Measurements from ENCODE around the gene AFF4. TPM values are rescaled to one million over a fixed set of nuclear protein-coding genes. Genes with fewer than 3 reads are reported as not detected.

AFF4 gene
- total RNA-seq, 4 donors from 2014 or later = 36.7 to 153 (median 67.5) TPM

GRCh38 chr5:132886064-132886823 lies 77.2 kb downstream of the AFF4 start:
- Histone ChIP-seq H3K4me3 (no peak overlapping the region), H3K9me3 (no peaks in the 10 kb centered on the region), H3K36me3 (peaks cover 0 to 87% of the 10 kb centered on the region in 2 donors), H3K4me1 (no peaks in the 10 kb centered on the region), H3K27ac (no peak overlapping the region), H3K27me3 (no peaks in the 10 kb centered on the region)
- no peak for DNase-seq
- no peak for ATAC-seq
- TF ChIP-seq POLR2A (IDR thresholded peaks at IDR 0.05) = no peak
- no peak for TF ChIP-seq CTCF (IDR thresholded peaks at IDR 0.05 in 4 of 5, conservative IDR thresholded peaks at IDR 0.05 in 1 of 5)
- intact Hi-C loops (cut with DNase I; ENCODE audit: low total_unique reads) (no loop called here), in situ Hi-C loops (cut with MboI; ENCODE audit: low sequenced_read_pairs in 4 of 4) (no loop called here)

GRCh38 chr5:132884548-132884947 lies 78.9 kb downstream of the AFF4 start:
- in situ Hi-C loops (cut with MboI; ENCODE audit: low sequenced_read_pairs in 4 of 4) = no loop called here
- no peak for ATAC-seq
- Histone ChIP-seq H3K4me3 (no peak overlapping the region), H3K27me3 (no peaks in the 10 kb centered on the region), H3K27ac (no peak overlapping the region), H3K4me1 (no peaks in the 10 kb centered on the region), H3K36me3 (peaks cover 0 to 87% of the 10 kb centered on the region in 2 donors), H3K9me3 (no peaks in the 10 kb centered on the region)
- intact Hi-C loops (cut with DNase I; ENCODE audit: low total_unique reads) = no loop called here
- TF ChIP-seq POLR2A (IDR thresholded peaks at IDR 0.05) (no peak), CTCF (IDR thresholded peaks at IDR 0.05 in 4 of 5, conservative IDR thresholded peaks at IDR 0.05 in 1 of 5) (no peak)
- no peak for DNase-seq

- no peak overlapping the region for H3K27ac ChIP-seq
- ATAC-seq = peak; percentile 39 to 90
- no peak for TF ChIP-seq POLR2A (IDR thresholded peaks at IDR 0.05)
- peak; percentile 33 to 66 (median 46) for TF ChIP-seq CTCF (IDR thresholded peaks at IDR 0.05 in 4 of 5, conservative IDR thresholded peaks at IDR 0.05 in 1 of 5)
- intact Hi-C loops (cut with DNase I; ENCODE audit: low total_unique reads) = loop anchor here (2.0 kb wide), 1 partner anchor 53 kb away; the partner anchor contains the start of gene SHROOM1
- H3K27me3 ChIP-seq = no peaks in the 10 kb centered on the region
- in situ Hi-C loops (cut with MboI; ENCODE audit: low sequenced_read_pairs in 4 of 4) = no loop called here
- no peaks in the 10 kb centered on the region for H3K9me3 ChIP-seq
- peaks cover 5 to 6% of the 10 kb centered on the region in 2 donors for H3K4me1 ChIP-seq
- H3K4me3 ChIP-seq = no peak overlapping the region
- peak in 1 of 2 donors; percentile 44 for DNase-seq
- H3K36me3 ChIP-seq = peaks cover 0 to 80% of the 10 kb centered on the region in 2 donors
Observed at GRCh38 chr5:132883261-132883834, 80.1 kb downstream of the AFF4 start.

- intact Hi-C loops (cut with DNase I; ENCODE audit: low total_unique reads) (no loop called here), in situ Hi-C loops (cut with MboI; ENCODE audit: low sequenced_read_pairs in 4 of 4) (no loop called here)
- peaks cover 28 to 34% of the 10 kb centered on the region in 2 donors for H3K4me1 ChIP-seq
- no peaks in the 10 kb centered on the region for H3K27me3 ChIP-seq
- H3K36me3 ChIP-seq = peaks cover 0 to 49% of the 10 kb centered on the region in 2 donors
- ATAC-seq = peak; percentile 83 to 96
- peak overlapping the region; percentile 13 to 75 (median 52) for H3K27ac ChIP-seq
- no peaks in the 10 kb centered on the region for H3K9me3 ChIP-seq
- DNase-seq = peak; percentile 43 to 82
- TF ChIP-seq POLR2A (IDR thresholded peaks at IDR 0.05) (no peak), CTCF (IDR thresholded peaks at IDR 0.05 in 4 of 5, conservative IDR thresholded peaks at IDR 0.05 in 1 of 5) (no peak)
- no peak overlapping the region for H3K4me3 ChIP-seq
Observed at GRCh38 chr5:132877938-132878337, 85.5 kb downstream of the AFF4 start.
